K562 (cell line): ENCODE data around the gene PROM2. TPM values are rescaled to one million over a fixed set of nuclear protein-coding genes. Genes with fewer than 3 reads are reported as not detected.

ENCODE experiments used
- ATAC-seq: fragments of 200-7000 bp; cut with Tn5 transposase; 3 replicates; pipeline ENCODE4 v1.9.1; 2020; ENCODE audit warnings: moderate library complexity
- BruUV-seq: library from RNA; stranded (reverse); fragments of 400-500 nt; replicated peaks from 2 replicates; lab custom pipeline; 2021; lab: Mats Ljungman, UMichigan
- CTCF ChIA-PET: fragments of 300-600 bp; formaldehyde crosslinking; extraction: SDS; loops from one replicate; lab custom pipeline; 2021; ENCODE audit warnings: low intra/inter-chr PET ratio; lab: Yijun Ruan, JAX
- POLR2A ChIA-PET: fragments of 300-600, 350-650 bp; sonication (Branson Sonifier 250); formaldehyde crosslinking; extraction: SDS; loops from one replicate; lab custom pipeline; 2021; ENCODE audit warnings: antibody characterized with exemption, inconsistent platforms; lab: Yijun Ruan, JAX
- DNase-seq, 4 experiments: peaks; one replicate each; pipeline versions ENCODE4 v3.0.0 to v3.0.0-alpha.2; 2011 to 2018; ENCODE audit warnings: low spot score in 3 of 4, mixed read lengths in 3 of 4; ENCODE audit errors: extremely low read depth in 1 of 4
- FAIRE-seq: peaks from 2 replicates; lab custom pipeline; 2011; peaks lifted over from hg19 to GRCh38; lab: Jason Lieb, UNC
- H2AFZ ChIP-seq: 2 replicates; pipeline ENCODE4 v1.6.0; 2011; ENCODE audit warnings: low read depth, low read length, control low read depth, inconsistent platforms
- H3K27ac ChIP-seq: fragments of 200-600 bp; 3 replicates; pipeline ENCODE4 v1.8.0; 2011; ENCODE audit warnings: low read depth, mild to moderate bottlenecking, control low read depth, inconsistent platforms, low read length, moderate library complexity, mixed read lengths; ENCODE audit errors: extremely low read depth
- H3K27me3 ChIP-seq, 2 experiments: fragments of 300-600 bp in 1 of 2; 2 replicates in 1 of 2; 3 replicates in 1 of 2; pipeline versions ENCODE4 v1.6.0 to v1.8.0; 2011; ENCODE audit warnings: inconsistent platforms in 2 of 2, low read length in 2 of 2, mild to moderate bottlenecking in 1 of 2, mixed read lengths in 1 of 2, moderate library complexity in 1 of 2; ENCODE audit not compliant: control insufficient read depth in 2 of 2, insufficient read depth in 2 of 2
- H3K36me3 ChIP-seq: fragments of 300-600 bp; 3 replicates; pipeline ENCODE4 v1.8.0; 2011; ENCODE audit warnings: mild to moderate bottlenecking, low read length, inconsistent platforms; ENCODE audit not compliant: control insufficient read depth, insufficient read depth
- H3K4me1 ChIP-seq, 2 experiments: fragments of 200-600 bp in 1 of 2; replicated peaks in 1 of 2; 2 replicates in 1 of 2; 3 replicates in 1 of 2; pipeline versions ENCODE4 v1.5.1 to v1.8.0; 2011; ENCODE audit warnings: inconsistent platforms in 2 of 2, low read length in 2 of 2, mild to moderate bottlenecking in 1 of 2, mixed read lengths in 1 of 2, moderate library complexity in 1 of 2; ENCODE audit not compliant: control insufficient read depth in 2 of 2, insufficient read depth in 2 of 2
- H3K4me2 ChIP-seq: 2 replicates; pipeline ENCODE4 v1.6.1; 2011; ENCODE audit warnings: low read length, control low read depth, inconsistent platforms, mixed read lengths; ENCODE audit not compliant: insufficient read depth
- H3K4me3 ChIP-seq: fragments of 200-600 bp; sonication (generic), shearing (Covaris generic); 2 replicates; pipeline ENCODE4 v1.5.1; 2016; ENCODE audit warnings: control low read depth, inconsistent platforms
- H3K79me2 ChIP-seq: fragments of 200-600 bp; 3 replicates; pipeline ENCODE4 v1.8.0; 2011; ENCODE audit warnings: low read length, inconsistent platforms; ENCODE audit not compliant: control insufficient read depth, insufficient read depth
- H3K9ac ChIP-seq, 2 experiments: 2 replicates each; pipeline versions ENCODE4 v1.6.0 to v1.6.1; 2011; ENCODE audit warnings: low read depth in 2 of 2, low read length in 2 of 2, control low read depth in 1 of 2, inconsistent platforms in 1 of 2, mild to moderate bottlenecking in 1 of 2, mixed read lengths in 1 of 2; ENCODE audit not compliant: insufficient read depth in 1 of 2
- H3K9me1 ChIP-seq: one replicate; pipeline ENCODE4 v1.6.0; 2011; ENCODE audit warnings: inconsistent platforms, mild to moderate bottlenecking, low read length, moderate library complexity; ENCODE audit not compliant: control insufficient read depth, insufficient read depth
- H3K9me3 ChIP-seq: replicated peaks from 2 replicates; pipeline ENCODE4 v1.5.1; 2011; ENCODE audit warnings: low read depth, low read length, inconsistent platforms; ENCODE audit not compliant: control insufficient read depth, insufficient read depth
- H4K20me1 ChIP-seq: replicated peaks from 2 replicates; pipeline ENCODE4 v1.6.1; 2011; ENCODE audit warnings: low read length, inconsistent platforms, mixed read lengths; ENCODE audit not compliant: control insufficient read depth, insufficient read depth
- CHD1 ChIP-seq: fragments of 200-600 bp; sonication (generic); IDR thresholded peaks from one replicate; pipeline ENCODE4 v1.6.1; 2012; ENCODE audit warnings: mild to moderate bottlenecking, moderate library complexity, low read length, inconsistent platforms
- FOXA1 ChIP-seq: fragments of 450-650 bp; IDR thresholded peaks from 2 replicates; pipeline ENCODE4 v1.6.1; 2016; ENCODE audit warnings: mild to moderate bottlenecking, borderline replicate concordance
- GTF2E2 ChIP-seq: fragments of 200-800 bp; sonication (Bioruptor generic); IDR thresholded peaks from 2 replicates; pipeline ENCODE4 v1.6.1; 2016; ENCODE audit warnings: missing genetic modification characterization, missing compliant biosample characterization
- NBN ChIP-seq: fragments of 450-650 bp; IDR thresholded peaks from 2 replicates; pipeline ENCODE4 v1.6.1; 2016; ENCODE audit warnings: low read depth, mild to moderate bottlenecking
- TAF15 ChIP-seq: fragments of 200-400 bp; formaldehyde crosslinking; IDR thresholded peaks from 2 replicates; pipeline ENCODE4 v1.6.1; 2017; ENCODE audit warnings: mild to moderate bottlenecking, low read depth, low read length, moderate library complexity
- ZKSCAN1 ChIP-seq: fragments of 150-350 bp; IDR thresholded peaks from 2 replicates; pipeline ENCODE4 v1.6.1; 2016; ENCODE audit warnings: low read depth, low read length
- ZNF232 ChIP-seq: sonication (generic); formaldehyde crosslinking; IDR thresholded peaks from 2 replicates; pipeline ENCODE4 v1.8.0; 2022; ENCODE audit warnings: mild to moderate bottlenecking, missing genetic modification reagents
- WGBS: fragments of 100-300 bp; shearing (Covaris generic); methylation state at CpG from one replicate; pipeline ENCODE4 v1.1.6; 2016; ENCODE audit warnings: low coverage, mixed read lengths; ENCODE audit not compliant: insufficient coverage; ENCODE audit errors: missing lambda C conversion rate; 5-methylcytosine and 5-hydroxymethylcytosine counted together
- in situ Hi-C: fragments of 300-500 bp; cut with MboI; formaldehyde crosslinking; loops from 4 replicates; pipeline ENCODE4 v1.15.0; 2018; ENCODE audit warnings: inconsistent platforms, mixed read lengths
- intact Hi-C: fragments of 100-400 bp; cut with micrococcal nuclease; formaldehyde crosslinking; loops from 2 replicates; pipeline ENCODE4 v1.14.2; 2022
- polyA plus RNA-seq, 8 experiments: library from polyadenylated mRNA; depleted of rRNA in 4 of 8; stranded (reverse) in 5 of 8; unstranded in 3 of 8; fragments of >200 nt; fragmentation: Nextera tagmentation in 2 of 8; fragmentation: Illumina TruSeq in 1 of 8; extraction: Ambion mirVana in 2 of 8; extraction: Trizol in 1 of 8; gene quantifications; 2 replicates each; pipeline versions ENCODE4 v1.2.1 to v1.2.3, GENCODE V29; 2011 to 2014; ENCODE audit warnings: inconsistent platforms in 1 of 8, missing spikeins in 1 of 8
- total RNA-seq, 7 experiments: library from RNA; depleted of rRNA in 6 of 7; stranded (reverse); fragments of >200 nt in 6 of 7; fragmentation: Illumina TruSeq in 2 of 7; extraction: Trizol in 2 of 7; gene quantifications; 2 replicates each; pipeline versions ENCODE4 v1.2.1 to v1.2.3, GENCODE V29; 2011 to 2021; ENCODE audit warnings: low replicate concordance in 1 of 7
- TF ChIP-seq, protein P1 (sequence below): sonication (generic); formaldehyde crosslinking; IDR thresholded peaks from 2 replicates; pipeline ENCODE4 v1.8.0; 2022; ENCODE audit warnings: mild to moderate bottlenecking, missing genetic modification reagents
- TF ChIP-seq, protein P2 (sequence below): IDR thresholded peaks from 2 replicates; pipeline ENCODE4 v1.6.1; 2016; ENCODE audit warnings: missing genetic modification characterization, missing compliant biosample characterization
- TF ChIP-seq, protein P3 (sequence below): sonication (generic); formaldehyde crosslinking; IDR thresholded peaks from 2 replicates; pipeline ENCODE4 v1.4.0; 2020; ENCODE audit warnings: mild to moderate bottlenecking, missing genetic modification reagents

PROM2 gene
- total and polyA plus RNA-seq, 9 of the 15 experiments (the other 6 are each of a cell fraction or from before 2014, with no cell fraction given) = not detected

DNA sequence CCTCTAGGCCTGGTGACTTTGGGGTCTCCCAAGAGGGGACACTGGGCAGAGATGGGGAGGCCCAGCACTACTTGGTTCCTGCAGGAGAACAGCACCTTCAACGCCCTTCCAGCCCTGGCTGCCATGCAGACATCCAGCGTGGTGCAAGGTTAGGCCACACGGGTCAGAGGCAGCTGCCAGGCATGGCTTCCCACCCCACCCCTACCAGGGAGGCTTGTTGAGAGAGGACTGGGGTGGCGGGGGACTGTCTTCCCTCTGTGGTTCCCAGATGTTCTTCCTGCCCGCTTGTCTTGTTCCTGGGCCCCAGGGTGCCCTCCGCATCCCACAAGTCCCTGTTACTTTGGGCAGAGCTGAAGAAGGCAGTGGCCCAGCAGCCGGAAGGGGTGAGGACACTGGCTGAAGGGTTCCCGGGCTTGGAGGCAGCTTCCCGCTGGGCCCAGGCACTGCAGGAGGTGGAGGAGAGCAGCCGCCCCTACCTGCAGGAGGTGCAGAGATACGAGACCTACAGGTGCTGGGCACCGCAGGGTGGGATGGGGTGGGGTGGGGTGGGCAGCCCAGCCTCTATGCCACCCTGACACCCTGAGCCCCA is 4.5 kb downstream of the PROM2 start:
- FAIRE-seq = no peak
- Histone ChIP-seq H2AFZ (no peak overlapping the region), H3K4me3 (no peak overlapping the region), H3K36me3 (no peaks in the 10 kb centered on the region), H3K9me1 (no peaks in the 10 kb centered on the region), H4K20me1 (no peaks in the 10 kb centered on the region), H3K9me3 (no peaks in the 10 kb centered on the region), H3K9ac (no peak overlapping the region), H3K79me2 (no peaks in the 10 kb centered on the region), H3K4me2 (no peak overlapping the region), H3K27me3 (peaks cover 5 to 47% of the 10 kb centered on the region in 2 experiments; a peak in 4 of 5 replicates), H3K27ac (no peak overlapping the region), H3K4me1 (peaks cover 0 to 18% of the 10 kb centered on the region in 2 experiments; a peak in 2 of 5 replicates)
- no TSS peak for BruUV-seq
- ChIA-PET POLR2A (interaction anchor here (0.6 to 0.7 kb wide), 2 partner anchors 49 to 165 kb away, joined by 3 read pairs; no protein-coding TSS in a partner anchor), CTCF (no interaction called here)
- intact Hi-C loops = no loop called here
- WGBS = 5% methylated on average over 10 of the region's 12 CpGs
- in situ Hi-C loops = no loop called here
- no peak for ATAC-seq
- no peak for DNase-seq
- TF ChIP-seq GTF2E2 (no peak), NBN (no peak), CHD1 (no peak), ZNF232 (CRISPR knock-in tag) (no peak), FOXA1 (no peak), TAF15 (no peak), ZKSCAN1 (no peak)
- TF ChIP-seq, protein P1, sequence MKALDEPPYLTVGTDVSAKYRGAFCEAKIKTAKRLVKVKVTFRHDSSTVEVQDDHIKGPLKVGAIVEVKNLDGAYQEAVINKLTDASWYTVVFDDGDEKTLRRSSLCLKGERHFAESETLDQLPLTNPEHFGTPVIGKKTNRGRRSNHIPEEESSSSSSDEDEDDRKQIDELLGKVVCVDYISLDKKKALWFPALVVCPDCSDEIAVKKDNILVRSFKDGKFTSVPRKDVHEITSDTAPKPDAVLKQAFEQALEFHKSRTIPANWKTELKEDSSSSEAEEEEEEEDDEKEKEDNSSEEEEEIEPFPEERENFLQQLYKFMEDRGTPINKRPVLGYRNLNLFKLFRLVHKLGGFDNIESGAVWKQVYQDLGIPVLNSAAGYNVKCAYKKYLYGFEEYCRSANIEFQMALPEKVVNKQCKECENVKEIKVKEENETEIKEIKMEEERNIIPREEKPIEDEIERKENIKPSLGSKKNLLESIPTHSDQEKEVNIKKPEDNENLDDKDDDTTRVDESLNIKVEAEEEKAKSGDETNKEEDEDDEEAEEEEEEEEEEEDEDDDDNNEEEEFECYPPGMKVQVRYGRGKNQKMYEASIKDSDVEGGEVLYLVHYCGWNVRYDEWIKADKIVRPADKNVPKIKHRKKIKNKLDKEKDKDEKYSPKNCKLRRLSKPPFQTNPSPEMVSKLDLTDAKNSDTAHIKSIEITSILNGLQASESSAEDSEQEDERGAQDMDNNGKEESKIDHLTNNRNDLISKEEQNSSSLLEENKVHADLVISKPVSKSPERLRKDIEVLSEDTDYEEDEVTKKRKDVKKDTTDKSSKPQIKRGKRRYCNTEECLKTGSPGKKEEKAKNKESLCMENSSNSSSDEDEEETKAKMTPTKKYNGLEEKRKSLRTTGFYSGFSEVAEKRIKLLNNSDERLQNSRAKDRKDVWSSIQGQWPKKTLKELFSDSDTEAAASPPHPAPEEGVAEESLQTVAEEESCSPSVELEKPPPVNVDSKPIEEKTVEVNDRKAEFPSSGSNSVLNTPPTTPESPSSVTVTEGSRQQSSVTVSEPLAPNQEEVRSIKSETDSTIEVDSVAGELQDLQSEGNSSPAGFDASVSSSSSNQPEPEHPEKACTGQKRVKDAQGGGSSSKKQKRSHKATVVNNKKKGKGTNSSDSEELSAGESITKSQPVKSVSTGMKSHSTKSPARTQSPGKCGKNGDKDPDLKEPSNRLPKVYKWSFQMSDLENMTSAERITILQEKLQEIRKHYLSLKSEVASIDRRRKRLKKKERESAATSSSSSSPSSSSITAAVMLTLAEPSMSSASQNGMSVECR (CRISPR knock-in tag) = no peak
- TF ChIP-seq, protein P2, sequence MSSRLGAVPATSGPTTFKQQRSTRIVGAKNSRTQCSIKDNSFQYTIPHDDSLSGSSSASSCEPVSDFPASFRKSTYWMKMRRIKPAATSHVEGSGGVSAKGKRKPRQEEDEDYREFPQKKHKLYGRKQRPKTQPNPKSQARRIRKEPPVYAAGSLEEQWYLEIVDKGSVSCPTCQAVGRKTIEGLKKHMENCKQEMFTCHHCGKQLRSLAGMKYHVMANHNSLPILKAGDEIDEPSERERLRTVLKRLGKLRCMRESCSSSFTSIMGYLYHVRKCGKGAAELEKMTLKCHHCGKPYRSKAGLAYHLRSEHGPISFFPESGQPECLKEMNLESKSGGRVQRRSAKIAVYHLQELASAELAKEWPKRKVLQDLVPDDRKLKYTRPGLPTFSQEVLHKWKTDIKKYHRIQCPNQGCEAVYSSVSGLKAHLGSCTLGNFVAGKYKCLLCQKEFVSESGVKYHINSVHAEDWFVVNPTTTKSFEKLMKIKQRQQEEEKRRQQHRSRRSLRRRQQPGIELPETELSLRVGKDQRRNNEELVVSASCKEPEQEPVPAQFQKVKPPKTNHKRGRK = no peak
- TF ChIP-seq, protein P3, sequence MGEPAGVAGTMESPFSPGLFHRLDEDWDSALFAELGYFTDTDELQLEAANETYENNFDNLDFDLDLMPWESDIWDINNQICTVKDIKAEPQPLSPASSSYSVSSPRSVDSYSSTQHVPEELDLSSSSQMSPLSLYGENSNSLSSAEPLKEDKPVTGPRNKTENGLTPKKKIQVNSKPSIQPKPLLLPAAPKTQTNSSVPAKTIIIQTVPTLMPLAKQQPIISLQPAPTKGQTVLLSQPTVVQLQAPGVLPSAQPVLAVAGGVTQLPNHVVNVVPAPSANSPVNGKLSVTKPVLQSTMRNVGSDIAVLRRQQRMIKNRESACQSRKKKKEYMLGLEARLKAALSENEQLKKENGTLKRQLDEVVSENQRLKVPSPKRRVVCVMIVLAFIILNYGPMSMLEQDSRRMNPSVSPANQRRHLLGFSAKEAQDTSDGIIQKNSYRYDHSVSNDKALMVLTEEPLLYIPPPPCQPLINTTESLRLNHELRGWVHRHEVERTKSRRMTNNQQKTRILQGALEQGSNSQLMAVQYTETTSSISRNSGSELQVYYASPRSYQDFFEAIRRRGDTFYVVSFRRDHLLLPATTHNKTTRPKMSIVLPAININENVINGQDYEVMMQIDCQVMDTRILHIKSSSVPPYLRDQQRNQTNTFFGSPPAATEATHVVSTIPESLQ = no peak
